ENCODE data around the gene UBXN2A. TPM values are rescaled to one million over a fixed set of nuclear protein-coding genes. Genes with fewer than 3 reads are reported as not detected.

Gene UBXN2A
- total RNA-seq, 6 experiments from 2014 or later: 11.2 to 15.8 (median 13.6) TPM

DNA sequence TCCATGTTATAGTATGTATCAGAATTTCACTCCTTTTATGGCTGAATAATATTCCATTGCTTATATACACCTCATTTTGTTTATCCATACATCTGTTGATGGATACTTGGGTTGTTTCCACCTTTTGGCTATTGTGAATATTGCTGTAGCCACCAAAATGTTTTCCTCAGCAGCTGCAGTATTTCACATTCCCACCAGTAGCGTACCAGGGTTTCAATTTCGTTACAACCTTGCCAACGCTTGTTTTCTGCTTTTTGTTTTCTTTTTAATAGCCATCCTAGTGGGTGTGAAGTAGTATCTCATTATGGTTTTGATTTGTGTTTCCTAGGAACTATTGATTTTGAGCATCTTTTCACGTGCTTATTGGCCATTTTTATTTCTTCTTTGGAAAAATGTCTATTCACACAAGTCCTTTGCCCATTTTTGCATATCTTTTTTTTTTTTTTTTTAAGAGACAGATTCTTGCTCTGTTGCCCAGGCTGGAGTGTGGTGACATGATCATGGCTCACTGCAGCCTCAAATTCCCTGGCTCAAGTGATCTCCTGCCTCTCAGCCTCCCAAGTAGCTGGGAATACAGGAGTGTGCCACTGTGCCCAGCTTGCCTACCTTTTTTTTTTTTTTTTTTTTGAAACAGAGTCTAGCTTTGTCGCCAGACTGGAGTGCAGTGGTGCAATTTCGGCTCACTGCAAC lies 14.2 kb downstream of the UBXN2A start:
- H3K4me3 Mint-ChIP-seq: no peak overlapping the region
- no peak overlapping the region for H3K27ac Mint-ChIP-seq

DNA sequence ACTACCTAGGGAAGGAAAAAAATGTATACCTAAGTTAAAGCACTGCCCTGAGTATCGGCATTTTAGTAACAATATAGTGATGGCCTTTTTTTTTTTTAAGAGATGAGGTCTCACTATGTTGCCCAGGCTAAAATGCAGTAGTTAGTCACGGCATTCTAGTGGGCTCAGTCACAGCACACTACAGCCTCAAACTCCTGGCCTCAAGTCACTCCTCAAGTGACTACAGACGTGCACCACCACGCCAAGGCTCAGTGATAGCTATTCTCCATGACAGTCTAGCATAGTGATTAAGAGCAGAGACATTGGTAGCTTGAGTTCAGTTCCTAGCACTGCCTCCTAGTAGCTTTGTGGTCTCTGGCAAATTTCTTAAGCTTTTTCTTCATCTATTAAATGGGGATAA lies 27.6 kb downstream of the UBXN2A start:
- Mint-ChIP-seq H3K9me3 (no peaks in the 10 kb centered on the region; the same call in 1 of the 2 replicates), H3K4me1 (ENCODE audit: low read depth) (no peaks in the 10 kb centered on the region), H3K27ac (no peak overlapping the region), H3K27me3 (ENCODE audit: insufficient read depth) (no peaks in the 10 kb centered on the region), H3K4me3 (no peak overlapping the region), H3K36me3 (ENCODE audit: low read depth) (peaks cover 13% of the 10 kb centered on the region)
- TF ChIP-seq, protein P1, sequence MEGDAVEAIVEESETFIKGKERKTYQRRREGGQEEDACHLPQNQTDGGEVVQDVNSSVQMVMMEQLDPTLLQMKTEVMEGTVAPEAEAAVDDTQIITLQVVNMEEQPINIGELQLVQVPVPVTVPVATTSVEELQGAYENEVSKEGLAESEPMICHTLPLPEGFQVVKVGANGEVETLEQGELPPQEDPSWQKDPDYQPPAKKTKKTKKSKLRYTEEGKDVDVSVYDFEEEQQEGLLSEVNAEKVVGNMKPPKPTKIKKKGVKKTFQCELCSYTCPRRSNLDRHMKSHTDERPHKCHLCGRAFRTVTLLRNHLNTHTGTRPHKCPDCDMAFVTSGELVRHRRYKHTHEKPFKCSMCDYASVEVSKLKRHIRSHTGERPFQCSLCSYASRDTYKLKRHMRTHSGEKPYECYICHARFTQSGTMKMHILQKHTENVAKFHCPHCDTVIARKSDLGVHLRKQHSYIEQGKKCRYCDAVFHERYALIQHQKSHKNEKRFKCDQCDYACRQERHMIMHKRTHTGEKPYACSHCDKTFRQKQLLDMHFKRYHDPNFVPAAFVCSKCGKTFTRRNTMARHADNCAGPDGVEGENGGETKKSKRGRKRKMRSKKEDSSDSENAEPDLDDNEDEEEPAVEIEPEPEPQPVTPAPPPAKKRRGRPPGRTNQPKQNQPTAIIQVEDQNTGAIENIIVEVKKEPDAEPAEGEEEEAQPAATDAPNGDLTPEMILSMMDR (IDR thresholded peaks at IDR 0.05): no peak
- DNase-seq: no peak

More for the DNA sequence above, 14.2 kb downstream of the UBXN2A start:
- TF ChIP-seq, protein P1 (IDR thresholded peaks at IDR 0.05): no peak
- Mint-ChIP-seq H3K4me1 (ENCODE audit: low read depth) (peaks cover 30% of the 10 kb centered on the region), H3K36me3 (ENCODE audit: low read depth) (no peaks in the 10 kb centered on the region), H3K9me3 (no peaks in the 10 kb centered on the region), H3K27me3 (ENCODE audit: insufficient read depth) (no peaks in the 10 kb centered on the region)
- DNase-seq: no peak

DNA sequence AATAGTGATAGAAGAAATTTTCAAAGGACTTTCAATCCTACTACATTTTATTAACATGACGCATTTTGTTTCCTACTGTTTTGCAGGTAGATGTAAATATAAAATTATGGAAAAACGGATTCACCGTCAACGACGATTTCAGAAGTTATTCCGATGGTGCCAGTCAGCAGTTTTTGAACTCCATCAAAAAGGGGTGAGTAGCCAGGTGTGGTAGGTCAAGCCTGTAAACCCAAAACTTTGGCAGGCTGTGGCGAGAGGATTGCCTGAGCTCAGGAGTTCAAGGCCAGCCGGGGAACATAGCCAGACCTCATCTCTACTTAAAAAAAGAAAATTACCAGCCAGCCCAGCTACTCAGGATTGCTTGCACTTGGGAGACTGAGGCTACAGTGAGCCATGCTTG lies 36.6 kb downstream of the UBXN2A start:
- Mint-ChIP-seq H3K27ac (no peak overlapping the region), H3K4me3 (no peak overlapping the region), H3K4me1 (ENCODE audit: low read depth) (no peaks in the 10 kb centered on the region), H3K9me3 (no peaks in the 10 kb centered on the region), H3K36me3 (ENCODE audit: low read depth) (peaks cover 14% of the 10 kb centered on the region), H3K27me3 (ENCODE audit: insufficient read depth) (no peaks in the 10 kb centered on the region)
- TF ChIP-seq, protein P1 (IDR thresholded peaks at IDR 0.05): no peak
- no peak for DNase-seq

DNA sequence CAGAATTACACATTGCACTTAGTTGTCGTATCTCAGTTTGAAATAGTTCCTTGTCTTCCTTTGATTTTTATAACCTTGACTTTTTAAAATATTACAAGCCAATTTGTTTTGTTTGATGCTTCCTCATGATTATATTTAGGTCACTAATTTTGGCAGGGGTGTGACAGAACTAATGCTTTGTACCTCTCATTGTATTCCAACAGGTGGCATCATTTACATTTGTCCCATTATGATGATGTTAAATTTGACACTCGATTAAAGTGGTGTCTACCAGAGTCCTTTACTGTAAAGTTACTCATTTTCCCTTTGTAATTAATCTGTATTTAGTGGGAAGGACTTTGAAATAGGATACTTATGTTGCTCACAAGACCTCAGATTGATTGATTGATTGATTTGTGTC lies 48.1 kb downstream of the UBXN2A start:
- Mint-ChIP-seq H3K4me1 (ENCODE audit: low read depth) (peaks cover 6% of the 10 kb centered on the region), H3K9me3 (no peaks in the 10 kb centered on the region), H3K4me3 (no peak overlapping the region), H3K27ac (no peak overlapping the region), H3K36me3 (ENCODE audit: low read depth) (peaks cover 3% of the 10 kb centered on the region; the same call in 1 of the 2 replicates), H3K27me3 (ENCODE audit: insufficient read depth) (no peaks in the 10 kb centered on the region)
- peak; percentile 21 for DNase-seq
- TF ChIP-seq, protein P1 (IDR thresholded peaks at IDR 0.05): peak; percentile 63

DNA sequence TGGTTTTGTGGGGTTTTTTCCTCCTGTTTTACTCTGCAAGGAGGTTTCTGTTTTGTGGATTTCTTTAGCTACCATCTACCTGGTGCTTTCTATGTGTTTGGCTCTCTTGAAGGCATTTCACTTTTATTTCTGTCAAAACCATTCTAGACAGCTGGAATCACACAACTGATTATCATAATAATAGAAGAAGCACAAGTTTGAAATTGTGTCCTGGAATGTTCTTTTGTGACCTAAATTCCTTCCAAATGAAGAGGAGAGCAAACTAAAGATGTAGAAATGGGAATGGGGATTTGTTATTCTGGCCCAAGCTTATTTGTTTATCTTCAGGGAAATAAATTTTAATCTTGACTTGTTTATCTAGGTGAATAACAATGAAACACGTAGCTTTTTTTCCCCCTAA lies 52.7 kb downstream of the UBXN2A start:
- Mint-ChIP-seq H3K4me3 (no peak overlapping the region), H3K27ac (no peak overlapping the region), H3K27me3 (ENCODE audit: insufficient read depth) (no peaks in the 10 kb centered on the region), H3K36me3 (ENCODE audit: low read depth) (peaks cover 3% of the 10 kb centered on the region; the same call in 1 of the 2 replicates), H3K4me1 (ENCODE audit: low read depth) (peaks cover 16% of the 10 kb centered on the region), H3K9me3 (no peaks in the 10 kb centered on the region)
- DNase-seq: no peak
- TF ChIP-seq, protein P1 (IDR thresholded peaks at IDR 0.05): no peak
